IMR-90 (cell line): ENCODE data around the gene WNK4. TPM values are rescaled to one million over a fixed set of nuclear protein-coding genes. Genes with fewer than 3 reads are reported as not detected.

Experiments used
- ATAC-seq: fragments of 200-7000 bp; cut with Tn5 transposase; 2 replicates; pipeline ENCODE4 v1.9.1; 2020; ENCODE audit warnings: low read depth, mild to moderate bottlenecking, moderate library complexity
- BruUV-seq: library from RNA; stranded (reverse); fragments of 400-500 nt; replicated peaks from 2 replicates; lab custom pipeline; 2021; lab: Mats Ljungman, UMichigan
- CTCF ChIA-PET: fragments of 300-600 bp; formaldehyde crosslinking; extraction: SDS; loops from one replicate; lab custom pipeline; 2021; ENCODE audit warnings: antibody characterized with exemption; lab: Yijun Ruan, JAX
- POLR2A ChIA-PET: fragments of 300-600 bp; sonication (Branson Sonifier 250); formaldehyde crosslinking; loops from one replicate; lab custom pipeline; 2022; ENCODE audit warnings: antibody characterized with exemption; ENCODE audit not compliant: unreplicated experiment; lab: Charles Lee
- DNase-seq: peaks from one replicate; pipeline ENCODE4 v3.0.0; 2013
- H2AFZ ChIP-seq: replicated peaks from 2 replicates; pipeline ENCODE3; 2013; ENCODE audit warnings: low read length, mild to moderate bottlenecking; ENCODE audit not compliant: poor library complexity
- H2AK5ac ChIP-seq: 2 replicates; pipeline ENCODE4 v1.6.1; 2013; ENCODE audit warnings: low read depth, low read length, inconsistent platforms
- H2AK9ac ChIP-seq: replicated peaks from 2 replicates; pipeline ENCODE3; 2013; ENCODE audit warnings: mild to moderate bottlenecking, low read depth, low read length, moderate library complexity; ENCODE audit not compliant: poor library complexity
- H2BK120ac ChIP-seq: 2 replicates; pipeline ENCODE4 v1.6.1; 2013; ENCODE audit warnings: low read depth, low read length, inconsistent platforms
- H2BK15ac ChIP-seq: 3 replicates; pipeline ENCODE4 v1.6.1; 2013; ENCODE audit warnings: low read depth, low read length, inconsistent platforms
- H2BK20ac ChIP-seq: 2 replicates; pipeline ENCODE4 v1.6.1; 2013; ENCODE audit warnings: low read depth, mild to moderate bottlenecking, inconsistent platforms, low read length, moderate library complexity
- H2BK5ac ChIP-seq: 2 replicates; pipeline ENCODE4 v1.6.1; 2013; ENCODE audit warnings: mild to moderate bottlenecking, low read depth, low read length, inconsistent platforms; ENCODE audit not compliant: poor library complexity, severe bottlenecking
- H3K14ac ChIP-seq: replicated peaks from 2 replicates; pipeline ENCODE4 v1.6.1; 2013; ENCODE audit warnings: low read depth, low read length, inconsistent platforms
- H3K18ac ChIP-seq: 2 replicates; pipeline ENCODE4 v1.6.1; 2013; ENCODE audit warnings: low read depth, low read length, control low read depth
- H3K23ac ChIP-seq: 2 replicates; pipeline ENCODE4 v1.6.1; 2013; ENCODE audit warnings: low read depth, low read length, inconsistent platforms
- H3K27ac ChIP-seq: 2 replicates; pipeline ENCODE4 v1.5.1; 2013; ENCODE audit warnings: mild to moderate bottlenecking, control low read depth, low read length; ENCODE audit not compliant: insufficient read depth
- H3K27me3 ChIP-seq: 2 replicates; pipeline ENCODE4 v1.6.1; 2013; ENCODE audit warnings: low read length; ENCODE audit not compliant: control insufficient read depth, insufficient read depth
- H3K36me3 ChIP-seq: 2 replicates; pipeline ENCODE4 v1.6.1; 2013; ENCODE audit warnings: low read length, mixed read lengths; ENCODE audit not compliant: control insufficient read depth, insufficient read depth
- H3K4ac ChIP-seq: 2 replicates; pipeline ENCODE4 v1.6.1; 2013; ENCODE audit warnings: low read depth, low read length, inconsistent platforms
- H3K4me1 ChIP-seq: 2 replicates; pipeline ENCODE4 v1.6.1; 2013; ENCODE audit warnings: low read length, mixed read lengths; ENCODE audit not compliant: control insufficient read depth, insufficient read depth
- H3K4me2 ChIP-seq: 2 replicates; pipeline ENCODE4 v1.6.1; 2013; ENCODE audit warnings: low read depth, mild to moderate bottlenecking, control low read depth, low read length, moderate library complexity
- H3K4me3 ChIP-seq: 2 replicates; pipeline ENCODE4 v1.5.1; 2013; ENCODE audit warnings: low read depth, mild to moderate bottlenecking, control low read depth, low read length, moderate library complexity; ENCODE audit not compliant: insufficient read depth
- H3K56ac ChIP-seq: 2 replicates; pipeline ENCODE4 v1.6.1; 2013; ENCODE audit warnings: low read length, inconsistent platforms; ENCODE audit not compliant: insufficient read depth; ENCODE audit errors: extremely low read depth
- H3K79me1 ChIP-seq, 2 experiments: 2 replicates each; pipeline ENCODE4 v1.6.1; 2013; ENCODE audit warnings: low read length in 2 of 2, inconsistent platforms in 1 of 2, low read depth in 1 of 2
- H3K9ac ChIP-seq: 2 replicates; pipeline ENCODE4 v1.6.1; 2013; ENCODE audit warnings: low read depth, low read length, control low read depth
- H3K9me1 ChIP-seq: 2 replicates; pipeline ENCODE4 v1.6.1; 2013; ENCODE audit warnings: low read length, inconsistent platforms; ENCODE audit not compliant: insufficient read depth
- H3K9me3 ChIP-seq: 2 replicates; pipeline ENCODE4 v1.6.1; 2013; ENCODE audit warnings: low read length; ENCODE audit not compliant: control insufficient read depth, insufficient read depth
- H4K20me1 ChIP-seq: 2 replicates; pipeline ENCODE4 v1.6.1; 2013; ENCODE audit warnings: low read length, inconsistent platforms; ENCODE audit not compliant: insufficient read depth
- H4K5ac ChIP-seq: 2 replicates; pipeline ENCODE4 v1.6.1; 2013; ENCODE audit warnings: mild to moderate bottlenecking, low read depth, low read length, control low read depth
- H4K8ac ChIP-seq, 2 experiments: 2 replicates each; pipeline ENCODE4 v1.6.1; 2013; ENCODE audit warnings: low read depth in 2 of 2, low read length in 2 of 2, control low read depth in 1 of 2, inconsistent platforms in 1 of 2
- H4K91ac ChIP-seq: 2 replicates; pipeline ENCODE4 v1.6.1; 2013; ENCODE audit warnings: low read depth, low read length, inconsistent platforms; ENCODE audit not compliant: insufficient read depth
- CEBPB ChIP-seq: IDR thresholded peaks from 2 replicates; pipeline ENCODE4 v1.6.1; 2012; ENCODE audit warnings: low read depth, low read length, improper control_type of control experiment
- RFX5 ChIP-seq: IDR thresholded peaks from 2 replicates; pipeline ENCODE4 v1.8.0; 2012; ENCODE audit warnings: low read depth, mild to moderate bottlenecking, low read length, moderate library complexity
- WGBS, 2 experiments: methylation state at CpG; one replicate each; pipeline versions ENCODE4 v1.1.5 to v1.1.7; 2013; ENCODE audit warnings: missing lambda C conversion rate in 2 of 2; ENCODE audit not compliant: insufficient read length in 1 of 2; ENCODE audit errors: extremely low coverage in 2 of 2; 5-methylcytosine and 5-hydroxymethylcytosine counted together
- dilution Hi-C: fragments of 300-500 bp; cut with HindIII; formaldehyde crosslinking; loops from one replicate; pipeline ENCODE4 v1.14.3; 2018; ENCODE audit warnings: low sequenced_read_pairs; ENCODE audit not compliant: unreplicated experiment
- in situ Hi-C: fragments of 300-500 bp; cut with MboI; formaldehyde crosslinking; loops from 3 replicates; pipeline ENCODE4 v1.14.3; 2019; ENCODE audit warnings: low sequenced_read_pairs, inconsistent platforms, mixed read lengths
- intact Hi-C: fragments of 100-400 bp; cut with micrococcal nuclease; formaldehyde crosslinking; loops from 2 replicates; pipeline ENCODE4 v1.10.0; 2022
- polyA plus RNA-seq, 3 experiments: library from polyadenylated mRNA; depleted of rRNA; stranded (reverse); fragments of >200 nt; gene quantifications; 2 replicates each; pipeline ENCODE4 v1.2.3, GENCODE V29; 2012; ENCODE audit warnings: low replicate concordance in 1 of 3
- total RNA-seq: library from RNA; depleted of rRNA; stranded (reverse); fragments of >200 nt; gene quantifications from 2 replicates; pipeline ENCODE4 v1.2.3, GENCODE V29; 2012
- TF ChIP-seq, protein P1 (sequence below): fragments of 150-350 bp; IDR thresholded peaks from 2 replicates; pipeline ENCODE4 v1.6.1; 2016; ENCODE audit warnings: low read depth, mild to moderate bottlenecking, low read length, moderate library complexity, borderline replicate concordance

Gene WNK4
- total and polyA plus RNA-seq, 2 of the 4 experiments (the other 2 are of a cell fraction): 1.3 to 15.1 TPM

DNA sequence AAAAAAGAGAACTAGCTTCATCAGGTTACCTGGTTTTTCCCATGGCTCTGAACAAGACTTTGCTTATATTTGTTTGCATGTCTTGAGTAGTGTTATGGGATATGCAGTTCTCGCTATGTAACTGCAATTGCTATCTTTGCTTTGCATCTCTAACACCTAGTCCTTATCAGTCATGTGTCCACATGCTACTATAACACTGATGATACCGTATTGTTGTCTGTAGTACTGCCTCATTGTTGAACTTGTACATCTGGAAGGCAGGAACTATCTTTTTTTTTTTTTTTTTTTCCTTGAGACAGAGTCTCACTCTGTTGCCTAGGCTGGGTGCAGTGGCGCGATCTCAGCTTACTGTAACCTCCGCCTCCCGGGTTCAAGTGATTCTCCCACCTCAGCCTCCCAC, 55.3 kb downstream of the WNK4 start:
- Histone ChIP-seq H3K27ac (no peak overlapping the region), H2BK20ac (no peak overlapping the region), H3K4ac (no peak overlapping the region), H3K4me3 (no peak overlapping the region), H3K56ac (no peak overlapping the region), H2AK5ac (no peak overlapping the region), H4K8ac (no peak overlapping the region), H2AFZ (no peak overlapping the region), H3K9me3 (no peaks in the 10 kb centered on the region), H4K91ac (no peak overlapping the region), H2BK120ac (no peak overlapping the region), H3K79me1 (peaks cover 47 to 62% of the 10 kb centered on the region in 2 experiments), H3K18ac (no peak overlapping the region), H3K9ac (no peak overlapping the region), H3K4me2 (no peak overlapping the region), H3K4me1 (0 out of 2 replicates have a peak, but pooled peaks cover 3% of the 10 kb centered on the region), H2BK15ac (no peak overlapping the region), H3K27me3 (no peaks in the 10 kb centered on the region), H2AK9ac (no peak overlapping the region), H4K20me1 (peaks cover 4% of the 10 kb centered on the region; the same call in 1 of the 2 replicates), H3K23ac (no peak overlapping the region), H2BK5ac (no peak overlapping the region), H3K36me3 (peaks cover 30% of the 10 kb centered on the region), H4K5ac (no peak overlapping the region), H3K14ac (no peak overlapping the region), H3K9me1 (no peaks in the 10 kb centered on the region)
- WGBS, 2 experiments: 100% methylated on average over 3 of the region's 6 CpGs; no CpG with 5 or more reads in 1 of the 2 experiments
- CTCF ChIA-PET: interaction anchor here (1.2 kb wide), 1 partner anchor 12 kb away, joined by 3 read pairs; the partner anchor contains the start of gene BECN1
- intact Hi-C loops (no loop called here), in situ Hi-C loops (no loop called here), dilution Hi-C loops (no loop called here)
- POLR2A ChIA-PET: no interaction called here
- BruUV-seq: no TSS peak
- DNase-seq (no peak), ATAC-seq (no peak)
- TF ChIP-seq RFX5 (no peak), CEBPB (no peak)
- TF ChIP-seq, protein P1, sequence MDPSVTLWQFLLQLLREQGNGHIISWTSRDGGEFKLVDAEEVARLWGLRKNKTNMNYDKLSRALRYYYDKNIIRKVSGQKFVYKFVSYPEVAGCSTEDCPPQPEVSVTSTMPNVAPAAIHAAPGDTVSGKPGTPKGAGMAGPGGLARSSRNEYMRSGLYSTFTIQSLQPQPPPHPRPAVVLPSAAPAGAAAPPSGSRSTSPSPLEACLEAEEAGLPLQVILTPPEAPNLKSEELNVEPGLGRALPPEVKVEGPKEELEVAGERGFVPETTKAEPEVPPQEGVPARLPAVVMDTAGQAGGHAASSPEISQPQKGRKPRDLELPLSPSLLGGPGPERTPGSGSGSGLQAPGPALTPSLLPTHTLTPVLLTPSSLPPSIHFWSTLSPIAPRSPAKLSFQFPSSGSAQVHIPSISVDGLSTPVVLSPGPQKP: no peak
